ENCODE measurements around the gene S100A3.

S100A3 gene

DNA sequence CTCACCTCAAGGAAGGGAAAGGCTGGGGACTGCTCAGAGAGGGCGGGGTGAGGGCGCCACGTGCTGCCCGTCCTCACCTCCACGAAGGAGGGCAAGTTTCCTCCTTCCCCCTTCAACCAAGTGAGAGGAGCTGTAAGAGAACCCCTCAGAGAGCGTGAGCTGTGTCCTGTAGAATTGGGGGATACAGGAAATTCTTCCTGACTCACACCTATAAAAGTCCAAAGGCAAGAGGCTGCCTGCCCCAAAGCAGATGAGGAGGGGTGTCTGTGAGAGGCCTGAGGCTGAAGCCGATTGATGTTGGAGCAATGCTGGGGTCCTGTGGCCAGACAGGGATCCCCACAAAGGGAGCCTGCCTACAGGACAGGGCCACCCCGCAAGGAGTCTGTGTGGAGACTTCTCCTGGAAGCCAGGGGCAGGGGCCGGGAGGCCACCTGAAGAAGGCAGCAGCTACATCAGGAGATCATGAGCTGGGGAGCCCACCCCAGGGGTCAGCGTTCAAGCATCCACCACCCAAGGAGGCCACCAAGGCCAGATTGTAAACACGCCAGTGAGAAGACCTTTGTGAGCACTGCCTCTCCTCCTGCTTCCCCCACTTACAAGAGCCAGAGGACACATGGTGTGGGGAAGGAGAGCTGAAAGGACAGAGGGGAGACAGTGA, 41.0 kb downstream of the S100A3 start:
- DNase-seq: no peak

GRCh38 chr1:153506831-153507413, 42.1 kb downstream of the S100A3 start:
- DNase-seq: no peak

GRCh38 chr1:153506386-153506785, 42.7 kb downstream of the S100A3 start:
- no peak for DNase-seq

DNA sequence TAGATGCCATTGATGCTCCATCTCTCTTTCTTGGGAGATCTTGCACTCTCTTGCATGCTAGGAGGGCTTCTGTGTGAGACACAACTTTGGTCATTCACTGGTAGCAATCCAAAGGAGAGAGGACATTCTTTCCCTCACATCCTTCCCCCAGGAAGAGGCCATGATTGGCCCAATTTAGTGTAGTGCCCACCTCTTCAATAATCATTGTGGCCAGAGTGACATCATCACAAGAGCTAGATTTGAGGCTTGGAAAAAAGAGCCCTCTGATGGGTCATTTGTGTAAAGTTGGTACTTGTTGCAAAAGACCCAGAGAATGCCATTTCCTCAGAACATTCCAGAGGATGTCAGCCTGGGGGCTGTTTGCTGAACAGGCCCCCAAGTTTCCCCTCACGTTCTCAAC, 43.5 kb downstream of the S100A3 start:
- DNase-seq: no peak

DNA sequence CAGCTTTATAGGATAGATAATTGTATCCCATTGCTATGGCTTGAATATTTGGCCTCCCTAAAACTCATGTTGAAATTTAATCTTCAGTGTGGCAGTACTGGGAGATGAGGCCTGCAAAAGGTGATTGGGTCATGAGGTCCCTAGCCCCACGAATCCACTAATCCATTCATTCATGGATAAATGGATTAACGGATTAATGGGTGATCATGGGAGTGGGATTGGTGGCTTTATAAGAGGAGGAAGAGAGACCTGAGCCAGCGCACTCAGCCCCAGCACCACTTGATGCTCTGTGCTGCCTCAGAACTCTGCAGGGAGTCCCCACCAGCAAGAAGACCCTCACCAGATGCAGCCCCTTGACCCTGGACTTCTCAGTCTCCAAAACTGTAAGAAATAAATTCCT, 45.3 kb downstream of the S100A3 start:
- DNase-seq: no peak

DNA sequence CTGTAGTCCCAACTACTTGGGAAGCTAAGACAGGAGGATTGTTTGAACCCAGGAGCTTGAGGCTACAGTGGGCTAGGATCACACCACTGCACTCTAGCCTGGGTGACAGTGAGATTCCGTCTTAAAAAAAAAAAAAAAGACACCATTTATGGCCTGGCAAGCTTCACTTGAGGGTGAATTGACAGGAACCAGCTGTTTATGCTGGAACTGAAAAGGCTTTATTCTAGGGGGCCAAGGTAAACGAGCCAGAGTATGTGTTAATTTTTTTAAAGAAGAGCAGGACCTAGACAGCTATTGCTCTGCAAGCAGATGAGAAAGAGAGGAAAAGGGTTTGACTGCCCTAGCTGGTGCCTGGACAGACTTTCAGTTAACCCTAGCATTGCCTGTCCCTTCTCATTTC, 50.3 kb downstream of the S100A3 start:
- DNase-seq: no peak

Measured in stimulated activated CD4-positive, alpha-beta T cell treated with anti-CD3 and anti-CD28 coated beads, Interleukin-12 subunit alpha, Interleukin-12 subunit beta, amount 100 ng/mL, for 4 hours (primary cell).